NCI-H146 treated with DMSO at 0.1 percent for 48 hours (cell line): ENCODE data around the gene C3.
"Not testable (repeated sequence)": the region's sequence is repeated elsewhere in the genome, so short reads cannot be mapped to it uniquely, and the experiment has no call there.

Source experiments
- DNase-seq: peaks from one replicate; lab custom pipeline; 2025; ENCODE audit not compliant: unreplicated experiment; lab: John Stamatoyannopoulos, UW

Gene C3

DNA sequence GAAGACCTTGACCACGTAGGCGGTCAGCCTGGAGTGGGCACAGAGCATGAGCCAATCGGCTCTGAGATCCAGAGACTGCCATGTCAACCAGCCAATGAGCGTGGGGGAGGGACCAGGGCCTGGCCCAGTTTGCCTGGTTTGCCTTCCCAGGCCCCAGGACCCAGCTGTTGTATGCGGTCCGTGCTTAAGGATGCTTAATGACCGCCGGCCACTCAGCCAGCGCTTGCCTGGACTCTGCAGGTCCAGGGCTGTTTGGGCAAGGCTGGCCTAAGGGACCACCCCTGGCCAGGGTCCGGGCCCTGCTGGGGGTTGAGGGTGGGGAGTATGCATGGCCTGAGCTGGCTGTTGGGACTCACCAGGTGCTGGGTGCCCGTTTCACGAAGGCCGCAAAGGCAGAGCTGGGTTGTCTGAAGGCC, 27.4 kb downstream of the C3 start:
- DNase-seq = no peak

DNA sequence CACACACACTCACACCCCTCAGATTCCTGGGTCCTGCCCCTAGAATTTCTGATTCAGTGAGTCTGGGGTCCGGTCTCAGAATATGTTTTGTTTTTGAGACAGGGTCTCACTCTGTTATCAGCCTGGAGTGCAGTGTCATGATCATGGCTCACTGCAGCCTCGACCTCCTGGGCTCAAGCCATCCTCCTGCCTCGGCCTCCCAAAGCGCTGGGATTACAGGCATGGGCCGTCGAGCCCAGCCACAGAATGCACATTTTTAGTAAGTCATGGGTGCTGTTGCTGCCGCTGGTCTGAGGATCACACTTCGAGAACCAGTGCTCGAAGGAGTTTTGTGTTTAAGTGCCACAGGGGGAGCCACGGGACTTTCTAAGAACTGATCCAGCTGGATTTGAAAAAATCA, 28.4 kb downstream of the C3 start:
- no peak for DNase-seq

DNA sequence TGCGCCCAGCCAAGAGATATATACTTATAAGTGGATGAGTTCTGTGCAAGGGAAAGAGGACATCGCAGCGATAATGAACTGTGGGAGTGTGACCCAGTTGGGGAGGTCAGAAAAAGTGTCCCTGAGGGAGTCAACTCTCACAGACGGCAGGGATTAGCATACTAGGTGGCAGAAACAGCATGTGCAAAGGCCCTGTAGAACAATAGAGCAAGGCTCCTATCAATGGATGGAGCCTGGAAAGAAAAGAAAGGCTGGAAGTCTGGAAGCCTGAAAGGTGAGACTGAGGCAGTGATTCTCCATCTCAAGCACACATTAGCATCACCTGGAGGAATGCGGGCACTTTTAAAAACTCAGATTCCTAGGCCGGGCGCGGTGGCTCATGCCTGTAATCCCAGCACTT, 29.1 kb downstream of the C3 start:
- no peak for DNase-seq

DNA sequence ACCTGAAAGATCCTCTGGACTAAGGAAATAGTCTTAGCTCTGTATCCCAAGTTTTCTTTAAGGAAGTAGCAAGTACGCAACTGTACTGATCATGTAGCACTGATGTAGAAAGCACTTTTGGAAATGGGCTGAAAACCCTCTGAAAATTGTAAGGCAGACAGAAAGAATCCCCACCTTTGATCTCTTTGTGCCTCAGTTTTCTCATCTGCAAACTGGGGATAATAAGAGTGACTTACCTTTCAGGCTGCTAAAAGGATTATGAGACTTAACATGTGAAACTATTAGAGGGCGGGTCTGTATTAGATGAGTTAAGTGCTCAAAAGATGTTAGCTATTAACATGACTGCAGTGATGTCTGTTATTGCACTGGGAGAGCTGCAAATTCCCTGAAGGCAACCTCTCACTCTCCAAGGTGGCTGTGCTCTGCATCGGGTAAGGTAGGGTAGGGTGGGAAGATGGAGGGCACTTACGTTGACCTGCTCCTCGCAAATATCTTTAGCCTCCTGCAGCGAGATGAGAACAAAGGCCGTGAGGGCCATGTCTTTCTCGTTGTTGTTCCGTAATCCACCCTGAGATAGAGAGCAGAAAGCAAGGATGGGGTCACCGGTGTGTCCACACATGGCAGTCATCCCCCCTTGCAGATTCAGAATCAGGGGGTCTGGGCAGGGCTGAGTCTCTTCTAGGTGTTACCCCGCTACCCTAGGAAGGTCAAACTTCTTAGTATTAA, 30.1 kb downstream of the C3 start:
- no peak for DNase-seq

DNA sequence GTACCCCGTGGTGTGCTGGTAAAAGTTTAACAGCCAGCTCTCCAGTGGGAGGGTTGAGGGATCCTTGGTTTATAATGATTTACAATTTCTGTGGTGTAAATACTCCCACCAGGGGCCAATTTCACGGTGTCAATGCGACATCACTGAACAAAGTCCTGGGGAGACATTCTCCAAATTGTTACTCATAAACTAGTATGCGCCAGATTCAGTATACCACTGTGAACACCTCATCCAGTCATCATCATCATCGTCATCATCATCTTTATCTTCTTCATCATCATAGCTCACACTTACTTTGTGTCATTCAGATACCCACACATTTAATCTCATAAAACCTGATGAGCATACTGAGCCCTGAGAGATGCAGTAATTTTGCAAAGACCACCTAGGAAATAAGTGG, 33.3 kb downstream of the C3 start:
- no peak for DNase-seq

DNA sequence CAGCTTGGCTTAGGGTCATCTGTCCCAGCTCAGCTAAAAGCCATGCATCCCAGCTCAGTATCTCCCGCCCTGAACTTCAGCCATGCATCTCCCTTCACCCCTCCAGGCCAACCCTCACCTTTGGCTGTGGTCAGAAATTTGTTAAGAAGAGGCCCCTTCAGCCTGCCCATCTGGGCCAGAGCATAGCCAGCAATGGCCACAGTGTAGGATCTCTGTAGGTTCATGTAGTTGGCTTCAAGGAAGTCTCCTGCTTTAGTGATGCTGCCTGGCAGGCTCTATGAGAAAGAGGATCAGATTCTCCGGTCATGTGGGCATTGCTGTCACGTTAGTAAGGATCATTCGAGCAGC, 33.8 kb downstream of the C3 start:
- no peak for DNase-seq

DNA sequence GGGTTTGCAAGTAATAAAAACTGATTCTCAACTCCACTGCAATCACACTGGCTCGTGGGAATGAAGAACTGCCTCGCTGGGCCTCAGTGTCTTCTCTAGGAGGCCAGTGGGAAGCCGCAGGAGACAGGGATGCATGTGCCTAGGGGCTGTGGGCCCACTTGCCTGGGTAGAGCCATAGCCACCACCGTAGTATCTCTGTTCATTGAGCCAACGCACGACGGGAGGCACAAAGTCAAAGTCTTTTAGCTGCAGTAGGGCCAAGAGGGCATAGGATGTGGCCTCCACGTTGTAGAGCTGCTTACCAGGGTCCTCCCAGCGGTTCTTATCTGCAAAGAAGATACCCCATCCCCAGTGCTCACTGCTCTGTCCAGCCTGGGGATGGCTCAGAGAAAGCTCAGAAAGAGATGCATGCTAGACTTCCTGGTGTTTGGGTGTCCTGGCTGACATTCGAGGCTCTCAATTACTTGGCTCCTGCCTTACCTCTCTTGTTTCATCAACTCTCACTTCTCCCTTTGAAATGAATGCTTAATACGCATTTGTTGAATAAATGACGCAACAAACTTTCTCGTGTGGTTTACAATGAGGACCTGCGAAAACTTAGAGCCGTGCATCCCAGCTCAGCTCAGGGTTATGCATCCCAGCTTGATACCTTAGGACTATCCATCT, 34.4 kb downstream of the C3 start:
- DNase-seq = no peak

DNA sequence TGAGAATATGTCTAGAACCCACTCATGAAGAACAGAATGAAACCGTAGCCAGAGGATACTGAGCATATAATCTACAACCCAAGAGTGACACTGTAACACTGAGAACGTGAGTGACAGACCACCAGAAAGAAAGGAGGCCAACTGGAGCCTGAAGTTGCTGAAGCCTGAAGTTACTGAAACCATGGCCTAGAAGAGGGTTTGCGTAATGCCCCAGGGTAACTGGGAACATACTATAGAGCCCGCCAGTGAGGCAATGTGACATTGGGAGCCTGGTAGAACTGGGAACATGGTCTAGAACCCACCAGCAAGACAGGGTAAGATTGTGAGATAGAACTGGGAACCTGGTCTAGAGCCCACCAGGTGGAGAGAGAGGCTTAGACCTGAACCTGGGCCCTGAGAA, 35.0 kb downstream of the C3 start:
- DNase-seq = no peak

DNA sequence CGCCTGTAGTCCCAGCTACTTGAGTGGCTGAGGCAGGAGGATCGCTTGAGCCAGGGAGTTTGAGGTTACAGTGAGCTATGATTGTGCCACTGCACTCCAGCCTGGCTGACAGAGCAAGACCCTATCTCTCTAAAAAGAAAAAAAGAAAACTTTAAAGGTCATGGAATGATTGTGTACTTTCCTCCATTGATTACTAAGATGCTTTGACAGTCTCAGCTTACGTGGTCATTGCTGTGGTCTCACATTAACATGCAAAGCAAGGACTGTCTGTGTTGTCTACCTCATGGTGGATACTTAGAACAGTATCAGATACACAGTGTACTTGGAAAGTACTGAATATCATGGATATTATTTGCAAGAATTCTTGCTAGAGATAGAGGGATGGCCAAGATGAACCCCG, 36.5 kb downstream of the C3 start:
- no peak for DNase-seq

DNA sequence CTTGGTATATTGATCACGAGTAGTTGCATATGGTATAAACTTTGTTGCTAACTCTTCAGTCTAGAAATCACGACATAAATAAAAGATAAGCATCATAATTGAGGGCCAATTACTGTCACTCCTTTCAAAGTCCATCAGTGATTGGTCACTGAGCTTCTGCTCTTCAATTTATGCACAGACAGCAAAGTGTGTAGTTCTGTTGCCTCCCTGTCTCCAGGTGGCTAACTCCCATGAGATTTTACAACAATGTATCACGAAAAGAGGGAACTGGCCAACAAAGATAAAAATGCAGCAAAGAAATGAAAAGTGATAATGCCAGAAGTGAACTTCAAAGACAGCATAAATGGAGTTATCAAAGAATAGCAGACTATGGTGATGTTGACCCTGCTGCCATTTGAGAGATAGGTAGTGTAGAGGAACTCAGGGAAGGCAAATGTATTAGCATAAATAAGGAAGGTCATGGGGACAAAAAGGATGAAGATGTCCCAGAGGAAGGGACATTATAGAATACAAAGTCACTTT, 37.8 kb downstream of the C3 start:
- no peak for DNase-seq

DNA sequence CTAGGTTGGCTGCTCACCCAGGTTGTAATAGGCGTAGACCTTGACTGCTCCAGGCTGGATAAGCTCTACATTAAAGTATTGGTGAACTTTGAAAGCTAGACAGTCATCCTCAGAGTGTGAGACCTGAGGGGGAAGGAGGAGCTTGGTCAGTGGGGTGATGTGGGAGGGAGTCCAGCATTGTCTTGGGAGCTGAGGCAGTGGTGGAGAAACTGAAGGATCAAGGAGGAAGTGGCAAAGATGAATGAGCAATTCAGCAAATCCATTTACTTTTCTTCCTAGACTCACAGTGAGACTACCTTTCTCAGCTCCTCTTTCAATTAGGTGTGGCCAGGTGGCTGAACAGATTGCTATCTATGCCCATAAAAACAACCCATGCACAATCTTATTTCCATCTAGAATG, 40.3 kb downstream of the C3 start:
- DNase-seq = no peak

DNA sequence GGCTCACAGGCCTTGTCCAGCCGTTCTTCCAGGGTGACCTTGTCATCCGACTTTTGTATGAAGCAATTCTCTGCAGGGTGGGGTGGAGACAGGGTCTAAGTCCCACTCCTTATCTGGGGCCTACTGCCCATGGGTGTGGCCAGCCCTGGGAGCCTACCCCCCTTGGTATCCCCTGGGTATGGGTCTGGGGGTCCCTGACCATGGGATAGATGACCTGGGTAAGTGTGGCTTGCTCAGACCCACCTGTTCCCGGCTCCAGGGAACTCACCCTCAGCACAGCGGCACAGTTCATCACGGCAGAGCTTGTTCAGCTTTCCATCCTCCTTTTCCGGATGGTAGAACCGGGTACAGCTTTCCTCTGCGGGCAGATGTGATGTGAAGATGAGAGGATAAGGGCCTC, 41.3 kb downstream of the C3 start:
- no peak for DNase-seq

DNA sequence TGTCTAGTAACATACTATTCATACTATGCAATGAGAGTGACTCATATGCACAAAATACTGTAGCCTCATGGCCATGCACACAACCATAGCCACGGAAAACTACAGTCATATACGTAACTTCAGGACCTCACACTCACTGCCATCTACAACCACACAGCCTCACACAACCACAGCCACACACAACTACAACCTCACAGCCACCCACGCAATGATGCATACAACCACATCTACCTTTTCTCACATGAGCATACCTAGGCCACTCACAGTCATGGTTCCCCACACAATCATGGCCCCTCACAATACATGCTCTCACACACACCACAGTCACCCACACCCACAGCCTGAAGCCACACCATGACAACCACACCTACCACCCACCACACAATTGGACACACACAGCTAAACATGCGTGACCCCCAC, 41.8 kb downstream of the C3 start:
- DNase-seq = no peak

DNA sequence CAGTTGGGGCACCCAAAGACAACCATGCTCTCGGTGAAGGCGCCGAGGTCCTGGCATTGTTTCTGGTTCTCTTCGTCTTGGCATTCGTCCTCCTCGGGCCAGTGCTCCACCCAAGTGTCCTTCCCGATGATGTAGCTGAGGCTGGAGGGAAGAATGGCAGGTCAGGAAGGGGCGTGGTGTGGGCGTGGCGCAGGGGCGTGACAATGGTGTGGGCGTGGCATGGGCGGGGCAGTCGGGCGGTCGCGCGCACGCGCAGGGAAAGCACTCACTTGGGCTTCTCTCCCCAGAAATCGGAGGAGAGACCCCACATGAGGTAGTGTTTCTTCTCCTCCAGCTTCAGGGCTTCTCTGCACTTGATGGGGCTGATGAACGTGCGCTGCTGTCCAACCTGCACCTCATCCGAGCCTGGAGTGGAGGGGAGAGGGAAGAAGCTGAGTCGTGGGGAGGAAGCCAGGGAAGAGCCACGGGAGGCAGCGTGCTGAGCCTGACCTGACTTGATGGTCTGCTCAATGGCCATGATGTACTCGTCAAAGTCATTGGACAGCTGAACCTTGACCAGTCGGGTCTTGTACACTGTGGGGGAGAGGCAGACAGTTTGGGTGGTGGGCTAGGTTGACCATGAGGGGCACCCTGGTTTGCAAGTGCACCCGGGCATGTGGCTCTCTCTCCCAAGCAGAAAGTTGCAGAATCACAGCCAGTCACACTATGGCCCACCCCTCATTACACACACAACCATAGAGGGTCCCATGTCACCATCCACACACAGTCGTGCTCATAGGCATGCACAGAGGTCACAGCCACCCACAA, 42.4 kb downstream of the C3 start:
- no peak for DNase-seq

DNA sequence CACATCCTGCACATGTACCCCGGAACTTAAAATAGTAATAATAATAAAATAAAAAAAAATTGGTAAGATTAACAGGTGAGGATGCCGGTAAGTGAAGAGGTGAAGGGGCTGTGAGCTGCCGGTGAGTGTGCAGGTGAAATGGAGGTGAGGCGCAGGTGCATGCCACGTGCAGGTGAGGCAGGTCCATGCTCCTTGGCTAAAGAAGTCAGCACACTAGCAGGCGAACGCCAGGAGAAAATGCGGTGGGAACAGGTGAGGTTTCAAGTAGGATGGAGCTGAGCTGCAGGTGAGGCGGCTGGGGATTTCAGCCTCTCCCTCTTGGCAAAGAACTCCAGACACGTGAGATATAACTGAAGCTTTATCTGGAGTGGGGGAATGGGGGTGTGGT, 43.0 kb downstream of the C3 start:
- no peak for DNase-seq

DNA sequence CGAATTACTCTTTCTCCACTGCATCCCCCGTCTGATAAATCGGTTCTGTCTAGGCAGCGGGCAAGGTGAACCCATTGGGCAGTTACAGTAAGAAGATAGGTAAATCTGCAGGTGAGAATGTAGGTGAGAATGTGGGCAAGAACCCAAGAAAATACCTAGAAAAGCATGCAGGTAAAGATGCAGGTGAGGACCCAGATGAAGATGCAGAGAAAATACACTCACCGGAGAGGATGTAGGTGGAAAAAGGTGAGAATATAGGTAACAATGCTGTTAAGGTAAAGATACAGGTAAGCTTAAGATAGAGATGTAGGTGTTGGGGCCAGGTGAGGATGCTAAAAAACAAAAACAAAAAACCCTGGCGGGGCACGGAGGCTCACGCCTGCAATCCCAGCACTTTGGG, 44.2 kb downstream of the C3 start:
- DNase-seq = no peak

DNA sequence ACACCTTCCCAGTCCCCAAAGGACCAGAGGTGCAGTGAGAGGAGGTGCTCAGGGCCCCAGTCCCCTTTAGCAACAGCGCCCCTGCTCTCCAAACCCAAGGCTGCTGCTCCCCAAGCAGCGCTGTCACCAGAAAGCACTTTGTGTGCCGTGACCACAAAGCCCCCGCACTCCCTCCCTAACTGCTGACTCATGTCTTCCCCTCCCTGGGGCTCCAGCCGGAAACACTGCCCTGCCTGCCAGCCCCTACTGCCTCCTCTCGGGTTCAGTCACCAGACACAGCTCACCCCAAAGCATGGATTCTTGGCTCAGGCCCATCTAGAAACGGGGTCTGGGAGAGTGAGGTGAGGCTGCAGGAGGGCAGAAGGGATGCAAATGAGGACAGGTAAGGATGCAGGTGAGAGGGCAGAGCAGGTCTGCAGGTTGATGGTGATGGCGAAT, 45.6 kb downstream of the C3 start:
- no peak for DNase-seq

DNA sequence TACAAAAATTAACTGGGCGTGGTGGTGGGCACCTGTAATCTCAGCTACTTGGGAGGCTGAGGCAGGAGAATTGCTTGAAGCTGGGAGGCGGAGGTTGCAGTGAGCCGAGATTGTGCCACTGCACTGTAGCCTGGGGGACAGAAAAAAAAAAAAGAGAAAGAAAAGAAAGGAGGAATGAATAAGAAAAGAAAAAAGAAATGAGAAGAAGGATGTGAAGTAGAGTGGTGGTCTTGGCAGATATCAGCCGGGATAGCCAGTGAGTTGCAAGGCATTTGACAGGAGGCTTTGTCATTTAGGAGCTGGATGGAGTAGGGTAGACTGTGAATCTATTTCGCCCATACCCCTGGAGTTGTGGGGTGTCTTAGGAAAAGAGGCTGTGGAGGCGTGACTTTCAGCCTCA, 46.0 kb downstream of the C3 start:
- DNase-seq = not testable (repeated sequence)

DNA sequence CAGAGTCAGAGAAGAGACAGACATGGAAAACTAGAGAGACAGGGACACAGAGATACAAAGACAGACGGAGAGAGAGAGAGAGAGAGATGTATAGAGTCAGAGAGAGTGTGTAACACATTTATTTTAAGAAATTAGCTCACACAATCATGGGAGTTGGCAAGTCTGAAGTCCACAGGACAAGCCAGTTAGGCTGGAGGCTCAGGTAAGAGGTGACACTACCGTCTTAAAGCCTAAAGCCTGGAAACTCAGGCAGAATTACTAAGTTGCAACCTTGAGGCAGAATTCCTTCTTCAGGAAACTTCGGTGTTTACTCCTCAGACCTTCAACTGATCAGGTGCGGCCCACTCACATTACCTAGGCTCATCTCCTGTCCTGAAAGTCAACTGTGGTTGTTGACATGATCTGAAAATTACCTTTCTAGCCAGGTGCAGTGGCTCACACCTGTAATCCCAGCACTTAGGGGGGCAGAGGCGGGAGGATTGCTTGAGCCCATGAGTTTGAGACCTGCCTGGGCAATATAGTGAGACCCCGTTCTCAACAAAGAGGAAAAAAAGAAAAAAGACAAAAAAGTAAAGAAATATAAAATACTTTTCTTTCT, 47.7 kb downstream of the C3 start:
- DNase-seq = no peak

DNA sequence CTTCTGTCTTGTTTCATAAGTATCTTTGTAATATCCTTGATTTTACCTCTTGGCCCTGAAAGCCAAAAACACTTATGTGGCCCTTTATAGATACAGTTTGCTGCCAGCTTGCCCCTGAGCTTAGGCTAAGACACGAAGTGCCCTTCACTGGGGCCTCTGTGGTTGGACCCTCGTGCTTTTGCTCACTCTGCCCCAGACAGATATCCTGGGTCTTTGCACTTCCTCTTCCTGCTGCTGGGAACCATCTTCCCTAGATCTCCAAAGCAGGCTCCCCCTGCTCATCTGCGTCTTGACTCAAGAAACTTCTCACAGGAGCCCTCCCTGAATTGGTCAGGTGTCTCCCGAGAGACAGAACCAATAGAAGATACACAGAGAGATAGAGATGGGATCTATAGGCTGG, 48.5 kb downstream of the C3 start:
- no peak for DNase-seq

DNA sequence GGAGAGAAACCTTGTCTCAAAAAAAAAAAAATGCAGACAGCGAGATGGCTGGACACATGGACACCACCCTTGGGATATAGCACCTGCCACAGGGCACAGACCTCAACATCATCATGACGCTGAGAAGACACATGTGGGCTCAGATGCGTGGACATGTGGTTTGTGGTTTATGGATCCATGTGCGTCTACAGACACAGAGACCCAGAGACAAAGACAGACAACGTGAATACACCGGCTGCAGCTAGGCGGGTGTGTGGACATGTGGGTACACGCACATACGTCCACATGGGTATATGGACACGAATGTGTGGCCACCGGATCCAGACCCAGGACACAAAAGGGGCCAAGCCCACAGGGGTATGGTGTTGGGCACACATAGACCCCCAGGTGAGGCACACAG, 51.8 kb downstream of the C3 start:
- DNase-seq = no peak
